HG03066 (cell line): ENCODE data around the gene GLS.
A peak's percentile ranks its signal among the peaks of the same experiment; 100 is the strongest.
"Not testable (repeated sequence)": the region's sequence is repeated elsewhere in the genome, so short reads cannot be mapped to it uniquely, and the experiment has no call there.

ENCODE experiments used
- ATAC-seq: cut with Tn5 transposase; IDR thresholded peaks from one replicate; pipeline ENCODE4 v1.9.1; 2021; ENCODE audit warnings: low read depth; ENCODE audit not compliant: unreplicated experiment

GLS gene

DNA sequence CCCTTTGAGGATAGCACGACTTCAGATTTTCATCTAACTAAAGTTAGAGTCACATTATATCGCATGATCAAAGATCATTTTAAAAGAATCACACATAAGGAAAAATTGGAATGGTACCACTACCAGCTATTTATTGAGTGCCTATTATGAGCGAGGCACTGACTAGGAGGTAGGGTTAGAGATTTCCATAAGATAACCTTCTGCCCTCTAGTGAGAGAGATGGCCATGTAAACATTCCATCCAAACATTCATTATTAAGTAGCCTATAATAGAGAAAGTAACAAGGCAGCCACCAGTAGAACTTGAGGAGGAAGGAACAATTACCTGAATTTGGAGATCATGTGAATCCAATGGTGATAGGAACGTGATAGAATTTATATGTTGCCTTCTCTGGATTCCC, 25.4 kb upstream of the GLS start:
- ATAC-seq: no peak

DNA sequence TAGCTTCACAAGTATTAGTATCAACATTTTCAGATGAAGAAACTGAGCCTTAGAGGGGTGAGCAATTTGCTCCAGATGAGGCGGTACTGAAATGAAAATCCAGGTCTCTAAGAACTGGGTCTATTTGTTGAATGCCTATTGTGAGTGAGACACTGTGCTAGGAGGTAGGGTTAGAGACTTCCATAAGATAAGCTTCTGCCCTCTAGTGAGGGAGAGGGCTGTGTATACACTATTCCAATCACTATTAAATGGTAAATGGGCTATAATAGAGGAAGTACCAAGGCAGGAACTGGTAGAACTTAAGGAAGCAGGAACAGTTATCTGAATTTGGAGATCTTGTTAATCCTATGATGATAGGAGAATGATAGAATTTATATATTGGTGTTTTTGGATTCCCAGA, 23.6 kb upstream of the GLS start:
- no peak for ATAC-seq

DNA sequence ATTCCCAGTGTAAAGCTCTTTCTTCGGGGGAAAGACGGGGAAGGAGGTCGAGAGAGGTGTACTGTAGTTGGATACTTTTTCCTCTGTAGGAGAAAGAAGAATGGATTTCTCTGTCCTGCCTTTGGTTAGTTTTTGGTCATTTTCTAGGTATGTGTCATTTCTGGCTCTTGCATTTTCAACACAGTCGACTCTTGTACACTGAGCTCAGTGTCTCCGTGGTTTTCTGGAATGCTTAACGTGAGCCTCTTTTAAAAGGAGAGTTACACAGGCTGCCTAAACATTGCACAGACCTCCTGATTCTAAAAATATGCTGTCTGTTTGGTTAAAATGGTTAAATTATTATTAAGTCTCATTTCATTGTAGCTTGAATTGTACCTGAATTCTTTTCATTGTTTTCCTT, 21.8 kb upstream of the GLS start:
- ATAC-seq: no peak

DNA sequence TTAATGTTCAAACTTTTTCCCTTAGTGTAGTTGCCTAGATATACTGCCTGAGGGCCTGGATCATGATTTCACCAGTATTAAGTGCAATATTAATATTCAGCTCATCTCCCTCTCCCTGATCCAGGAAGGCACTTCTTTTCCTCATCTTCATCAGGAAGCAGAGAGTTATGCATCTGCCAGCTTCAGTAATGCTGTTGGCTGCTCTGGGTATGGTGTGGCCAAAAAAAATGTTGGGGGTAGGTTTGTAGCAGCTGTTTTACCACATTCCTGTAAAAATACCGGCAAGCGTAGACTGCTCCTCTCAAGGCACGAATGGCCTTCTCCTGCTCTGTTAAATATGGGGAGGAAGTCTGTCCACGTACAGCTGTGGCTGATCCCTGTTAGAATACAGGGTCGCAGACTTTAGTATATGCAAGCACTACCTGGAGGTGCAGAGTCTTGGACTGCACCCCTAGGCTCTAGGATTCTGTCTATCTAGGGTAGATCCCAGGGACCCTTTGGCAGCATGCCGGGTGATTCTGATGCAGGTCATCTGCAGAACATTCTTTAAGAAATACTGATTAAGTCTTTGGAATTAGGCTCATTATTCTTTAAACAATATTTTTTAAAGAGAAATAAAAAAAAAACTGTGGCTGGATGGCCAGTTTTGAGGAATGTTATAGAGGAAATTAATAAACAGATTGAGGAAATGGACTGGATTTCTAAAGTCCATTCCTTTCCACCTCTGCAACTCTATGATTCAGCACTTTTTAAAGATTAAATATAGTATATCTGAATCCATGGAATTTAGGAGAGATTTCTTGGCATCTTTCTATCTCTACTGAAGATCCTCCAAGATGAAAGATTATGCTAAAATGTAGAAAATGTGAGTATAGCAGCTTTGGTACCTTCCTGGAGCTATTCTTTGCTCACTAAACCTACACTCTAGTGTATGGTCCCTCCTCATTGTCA, 21.0 kb upstream of the GLS start:
- ATAC-seq: no peak

DNA sequence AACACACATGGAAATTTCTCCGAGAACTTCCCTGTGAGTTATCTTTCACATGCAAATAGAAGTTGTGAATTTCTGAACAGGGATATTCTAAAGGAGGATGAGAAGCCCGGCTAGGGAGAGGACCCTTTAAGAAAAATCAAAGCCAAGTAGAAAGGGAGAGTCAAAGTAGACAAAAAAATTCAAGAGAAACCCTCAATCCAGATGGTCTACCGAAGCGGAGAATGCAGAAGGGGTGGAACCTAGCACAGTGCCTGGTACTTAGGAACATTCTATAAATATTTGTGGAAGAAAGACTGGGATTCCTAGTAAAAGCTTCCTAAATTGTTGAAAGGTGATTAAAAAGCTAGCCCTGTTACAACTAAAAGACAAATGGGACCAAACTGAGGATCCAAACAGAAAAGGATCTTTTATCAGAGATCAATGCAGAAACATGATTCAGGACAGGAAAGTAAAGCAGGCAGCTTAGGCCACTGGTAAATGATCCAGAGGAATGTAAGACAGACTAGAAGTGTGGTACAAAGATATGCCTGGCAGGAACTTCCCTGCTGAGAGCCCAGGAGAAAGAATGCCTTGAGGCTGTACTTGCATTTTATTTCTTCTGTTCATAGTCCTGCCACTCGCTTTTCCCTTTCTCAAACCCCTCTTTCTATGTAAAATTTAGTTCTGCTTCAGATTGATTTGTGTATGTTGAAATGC, 19.5 kb upstream of the GLS start:
- ATAC-seq: no peak

DNA sequence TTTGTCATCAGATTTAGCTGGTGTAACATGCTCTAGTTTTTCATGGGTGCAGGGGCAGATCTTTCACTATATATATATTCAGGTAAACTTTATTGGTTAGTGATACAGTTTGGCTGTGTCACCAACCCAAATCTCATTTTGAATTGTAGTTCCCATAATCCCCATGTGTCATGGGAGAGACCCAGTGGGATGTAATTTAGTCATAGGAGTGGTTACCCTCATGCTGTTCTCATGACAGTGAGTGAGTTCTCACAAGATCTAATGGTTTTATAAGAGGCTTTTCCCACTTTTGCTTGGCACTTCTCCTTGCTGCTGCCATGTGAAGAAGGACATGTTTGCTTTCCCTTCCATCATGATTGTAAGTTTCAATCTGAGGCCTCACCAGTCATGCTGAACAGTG, 18.5 kb upstream of the GLS start:
- not testable (repeated sequence) for ATAC-seq

DNA sequence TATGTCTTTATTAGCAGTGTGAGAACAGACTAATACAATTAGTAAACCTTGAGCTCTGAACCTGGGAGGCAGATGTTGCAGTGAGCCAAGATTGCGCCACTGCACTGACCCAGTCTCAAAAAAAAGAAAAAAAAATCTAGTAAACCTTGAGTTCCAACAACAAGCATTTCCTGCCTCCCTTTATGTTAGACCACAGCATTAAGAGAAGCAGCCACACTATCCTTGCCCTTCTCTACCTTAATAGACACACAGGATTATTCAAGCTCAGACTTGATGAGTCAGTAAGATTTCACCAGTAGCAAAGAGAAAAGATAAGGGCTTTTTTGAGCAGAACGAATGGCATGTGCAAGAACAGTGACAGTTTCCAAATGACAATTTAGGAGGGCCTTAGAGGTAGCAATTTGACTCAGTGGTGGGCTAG, 18.0 kb upstream of the GLS start:
- no peak for ATAC-seq

DNA sequence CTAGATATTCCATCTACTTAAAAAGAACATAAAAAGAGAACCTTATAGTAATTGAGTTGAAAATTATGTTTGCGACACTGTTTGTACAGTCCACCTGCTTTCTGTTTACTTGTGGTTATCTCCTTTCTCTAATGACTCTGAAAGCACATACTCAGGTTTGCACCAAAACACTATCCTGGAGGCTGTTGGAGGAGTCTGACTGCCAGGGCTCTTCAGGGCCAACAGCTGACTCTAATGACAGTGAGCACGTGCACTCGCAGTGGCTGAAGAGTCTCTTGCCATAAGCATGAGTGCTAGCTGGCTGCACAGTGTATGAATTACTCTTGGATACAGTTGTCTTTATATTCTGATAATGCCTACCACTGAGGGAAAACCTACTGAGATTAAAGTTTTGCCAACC, 16.7 kb upstream of the GLS start:
- ATAC-seq: no peak

DNA sequence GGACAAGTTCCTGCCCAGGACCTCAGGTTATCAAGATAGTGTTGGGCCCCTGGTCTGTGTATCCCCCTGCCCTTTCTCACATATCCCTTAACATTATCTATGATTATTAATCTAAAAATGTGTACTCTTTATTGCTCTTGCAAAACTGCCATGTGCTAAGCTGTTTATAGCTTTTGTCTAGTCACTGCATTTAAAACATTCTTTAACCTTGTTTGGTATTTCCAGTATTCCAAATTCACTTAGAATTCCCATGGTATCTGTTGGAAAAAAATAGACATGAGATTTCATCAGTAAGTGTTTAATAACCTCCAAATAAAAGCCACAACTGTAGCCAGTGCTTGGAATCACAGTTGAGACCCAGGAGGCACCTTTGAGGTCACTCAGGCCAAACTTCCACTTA, 16.2 kb upstream of the GLS start:
- ATAC-seq: no peak

DNA sequence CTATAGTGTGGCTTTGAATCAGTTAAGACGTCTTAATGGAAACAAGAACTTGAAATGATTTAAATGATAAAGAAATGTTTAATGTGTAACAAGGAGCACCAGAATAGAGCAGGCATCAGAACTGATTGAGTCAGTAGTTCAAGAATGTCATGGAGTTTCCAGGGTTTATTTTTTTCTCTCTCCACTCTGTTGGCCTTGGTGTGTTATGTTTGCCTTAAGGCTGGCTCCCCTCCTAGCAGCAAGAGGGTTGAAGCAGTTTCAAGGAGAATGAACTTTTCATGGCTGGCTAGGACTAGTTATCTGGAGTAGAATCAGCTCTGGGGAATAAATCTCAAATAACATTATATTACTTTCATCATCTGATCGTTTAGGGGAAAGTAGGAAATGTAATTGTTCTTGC, 13.4 kb upstream of the GLS start:
- no peak for ATAC-seq

DNA sequence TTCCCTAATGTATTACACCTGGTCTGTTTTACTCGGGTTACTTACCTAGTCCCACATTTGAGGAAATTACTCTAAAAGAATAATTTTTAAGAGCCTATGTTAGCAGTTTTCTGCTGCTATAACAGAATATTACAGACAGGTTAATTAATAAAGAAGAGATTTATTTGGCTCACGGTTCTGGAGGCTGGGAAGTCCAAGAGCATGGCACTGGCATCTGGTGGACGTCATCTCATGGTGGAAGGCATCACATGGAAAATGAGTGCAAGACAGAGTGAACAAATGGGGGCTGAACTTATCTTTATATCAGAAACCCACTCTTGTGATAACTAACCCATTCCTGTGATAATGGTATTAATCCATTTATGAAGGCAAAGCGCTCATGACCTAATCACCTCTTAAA, 12.8 kb upstream of the GLS start:
- no peak for ATAC-seq

DNA sequence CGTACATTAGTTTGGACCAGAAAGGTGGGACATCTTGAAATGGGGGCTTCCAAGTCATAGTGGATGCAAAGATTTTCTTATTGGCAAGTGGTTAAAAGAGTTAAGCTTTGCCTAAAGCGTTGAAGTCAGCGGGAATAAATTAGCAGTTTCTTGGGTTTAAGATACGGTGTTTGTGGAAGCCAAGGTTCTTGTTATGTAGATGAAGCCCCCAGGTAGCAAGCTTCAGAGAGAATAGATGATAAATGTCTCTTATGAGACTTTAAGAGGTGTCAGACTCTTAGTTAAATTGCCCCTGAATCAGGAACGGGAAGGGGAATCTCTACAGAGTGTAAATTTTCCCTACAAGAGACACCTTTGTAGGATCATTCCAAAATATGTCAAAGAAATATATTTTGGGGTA, 10.9 kb upstream of the GLS start:
- no peak for ATAC-seq

DNA sequence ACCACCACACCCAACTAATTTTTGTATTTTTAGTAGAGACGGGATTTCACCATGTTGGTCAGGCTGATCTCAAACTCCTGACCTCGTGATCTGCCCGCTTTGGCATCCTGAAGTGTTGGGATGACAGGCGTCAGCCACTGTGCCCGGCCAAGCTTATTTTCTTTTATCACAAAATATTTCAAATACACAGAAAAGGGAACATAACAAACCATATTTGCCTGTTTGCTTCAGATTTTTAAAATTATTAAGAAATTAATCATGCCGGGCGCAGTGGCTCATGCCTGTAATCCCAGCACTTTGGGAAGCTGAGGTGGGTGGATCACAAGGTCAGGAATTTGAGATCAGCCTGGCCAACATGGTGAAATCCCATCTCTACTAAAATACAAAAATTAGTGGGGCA, 7.2 kb upstream of the GLS start:
- not testable (repeated sequence) for ATAC-seq

DNA sequence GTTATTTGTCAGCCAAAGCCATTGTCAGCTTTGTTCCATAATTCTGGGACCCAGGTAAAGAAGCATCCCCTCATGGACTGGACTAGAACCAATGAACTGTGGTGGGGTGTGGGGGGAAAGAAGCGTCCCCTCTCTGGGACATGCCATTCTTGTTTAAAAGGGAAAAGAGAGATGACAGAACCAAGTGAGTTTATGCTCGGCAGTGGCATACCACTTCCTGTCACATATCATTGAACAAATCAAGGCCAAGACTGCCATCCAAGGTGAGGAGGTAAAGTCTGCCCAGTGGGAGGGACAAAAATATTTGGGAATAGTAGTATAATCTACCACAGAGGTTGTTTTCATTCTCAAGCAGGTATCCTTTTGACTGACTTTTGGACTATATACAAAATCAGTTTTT, 4.7 kb upstream of the GLS start:
- ATAC-seq: no peak

DNA sequence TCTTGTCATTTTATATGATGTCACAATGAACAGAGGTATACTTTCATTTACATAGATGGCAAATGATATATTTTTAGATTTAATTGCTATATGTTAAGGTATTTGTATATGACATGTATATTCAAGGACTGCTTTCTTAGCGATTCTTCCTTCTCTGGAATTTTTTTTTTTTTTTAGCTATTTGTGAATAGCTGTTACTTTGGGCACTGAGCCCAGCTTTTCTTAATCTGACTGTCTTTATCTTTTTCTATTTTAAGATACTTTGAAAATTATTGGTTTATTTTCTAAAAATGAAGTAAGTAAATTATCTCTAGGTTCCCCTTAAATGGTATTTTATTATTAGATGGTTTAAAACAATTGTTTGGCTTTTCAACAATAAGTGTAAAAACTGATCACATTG, 4.0 kb upstream of the GLS start:
- ATAC-seq: no peak

DNA sequence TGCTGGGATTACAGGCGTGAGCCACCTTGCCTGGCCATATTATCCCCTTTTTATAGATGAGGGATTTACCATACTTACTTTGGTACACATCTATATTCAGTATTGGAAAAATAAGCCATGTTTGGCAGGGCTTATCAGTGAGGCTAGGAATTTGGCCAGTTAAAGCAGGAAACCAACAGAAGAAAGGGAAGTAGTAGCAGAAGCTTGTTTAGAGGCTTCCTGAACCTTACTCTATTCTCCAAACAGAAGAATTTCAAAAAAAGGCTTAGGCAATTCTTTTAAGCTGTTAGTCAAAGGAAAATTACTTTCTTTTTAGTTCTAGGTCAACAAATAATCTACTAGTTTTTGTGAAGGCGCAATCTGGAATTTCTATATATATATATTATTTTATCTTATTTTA, 3.2 kb upstream of the GLS start:
- ATAC-seq: no peak

DNA sequence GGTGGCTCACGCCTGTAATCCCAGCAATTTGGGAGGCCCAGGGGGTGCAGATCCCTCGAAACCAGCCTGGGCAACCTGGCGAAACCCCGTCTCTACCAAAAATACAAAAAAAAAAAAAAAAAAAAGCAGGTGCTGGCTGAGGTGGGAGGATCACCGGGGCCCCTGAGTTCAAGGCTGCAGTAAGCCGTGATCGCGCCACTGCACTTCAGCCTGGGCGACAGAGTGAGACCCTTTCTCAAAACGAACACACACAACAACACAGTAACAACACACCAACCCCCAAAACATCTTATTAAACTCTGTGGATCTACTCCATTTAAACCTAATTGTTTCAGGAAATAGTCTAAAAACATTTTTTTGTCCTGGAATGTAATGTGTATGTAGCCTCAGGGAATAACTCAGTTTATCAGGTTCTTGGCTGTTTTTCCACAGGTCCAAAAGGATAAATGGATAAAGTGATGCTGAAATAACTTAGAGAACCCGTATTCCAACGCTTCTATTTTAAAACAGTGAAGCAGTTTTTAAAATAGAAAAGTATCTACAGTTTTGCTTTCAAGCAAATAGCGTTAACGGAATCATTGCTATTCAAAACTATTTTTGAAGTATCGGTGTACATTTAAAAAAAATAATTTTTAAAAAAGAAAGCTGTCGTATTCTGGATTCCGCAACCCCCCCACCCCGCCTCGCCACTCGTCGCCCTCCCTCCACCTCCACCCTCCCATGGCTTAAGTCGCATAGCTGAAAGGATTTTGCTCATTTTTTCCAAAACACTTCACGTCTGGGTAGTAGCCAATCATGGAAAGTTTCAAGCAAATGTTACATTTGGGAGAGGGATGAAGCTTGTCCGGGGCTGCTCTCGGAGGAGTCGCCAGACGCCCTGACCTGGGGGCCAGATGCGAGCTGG, 895 bp upstream of the GLS start:
- peak; percentile 1 for ATAC-seq

DNA sequence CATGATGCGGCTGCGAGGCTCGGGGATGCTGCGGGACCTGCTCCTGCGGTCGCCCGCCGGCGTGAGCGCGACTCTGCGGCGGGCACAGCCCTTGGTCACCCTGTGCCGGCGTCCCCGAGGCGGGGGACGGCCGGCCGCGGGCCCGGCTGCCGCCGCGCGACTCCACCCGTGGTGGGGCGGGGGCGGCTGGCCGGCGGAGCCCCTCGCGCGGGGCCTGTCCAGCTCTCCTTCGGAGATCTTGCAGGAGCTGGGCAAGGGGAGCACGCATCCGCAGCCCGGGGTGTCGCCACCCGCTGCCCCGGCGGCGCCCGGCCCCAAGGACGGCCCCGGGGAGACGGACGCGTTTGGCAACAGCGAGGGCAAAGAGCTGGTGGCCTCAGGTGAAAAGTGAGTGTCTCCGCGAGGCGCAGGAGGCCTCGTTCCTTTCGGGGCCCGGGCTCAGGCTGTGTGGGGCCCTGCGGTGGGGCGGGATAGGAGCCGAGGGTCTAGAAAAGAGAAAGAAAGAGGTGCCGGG, 520 bp downstream of the GLS start:
- ATAC-seq: peak; percentile 3

DNA sequence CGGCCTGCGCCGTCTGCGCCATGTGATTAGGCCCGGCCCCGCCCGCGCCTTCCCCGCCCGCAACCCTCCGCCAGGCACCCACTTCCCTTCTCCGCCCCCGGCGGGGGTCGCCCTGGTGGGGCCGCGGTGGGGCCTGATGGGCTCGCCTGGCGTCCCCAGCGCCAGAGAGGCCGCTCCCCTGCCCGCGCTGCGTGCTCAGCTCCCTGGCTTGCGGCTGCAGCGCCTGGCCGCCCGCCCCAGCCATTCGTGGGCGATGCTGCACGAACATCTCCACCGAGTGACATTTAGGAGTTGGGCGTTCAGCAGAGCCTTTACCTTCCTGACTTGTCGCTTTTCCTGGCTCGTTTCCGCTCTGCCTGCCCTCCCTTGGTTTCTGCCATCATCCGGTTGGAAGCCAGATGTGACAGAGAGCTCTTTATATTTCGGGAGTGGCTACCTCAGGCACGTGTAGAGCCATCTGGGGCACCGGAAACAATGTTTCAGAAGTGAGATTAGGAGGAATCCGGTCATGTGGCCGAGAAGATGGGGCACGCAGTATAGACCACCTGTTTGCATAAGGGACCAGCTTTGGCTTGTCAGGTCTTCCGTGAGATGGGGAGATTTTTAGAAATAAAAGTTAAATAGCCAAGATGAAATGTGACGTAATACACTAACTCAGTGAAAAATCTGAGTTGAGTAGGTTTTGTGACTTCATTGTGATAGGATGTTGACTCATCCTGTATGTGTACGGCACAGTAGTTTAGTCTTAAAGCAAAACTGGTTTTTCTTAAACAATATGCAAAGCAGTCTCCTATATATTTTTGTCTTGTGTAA, 1.2 kb downstream of the GLS start:
- ATAC-seq: peak; percentile 51

DNA sequence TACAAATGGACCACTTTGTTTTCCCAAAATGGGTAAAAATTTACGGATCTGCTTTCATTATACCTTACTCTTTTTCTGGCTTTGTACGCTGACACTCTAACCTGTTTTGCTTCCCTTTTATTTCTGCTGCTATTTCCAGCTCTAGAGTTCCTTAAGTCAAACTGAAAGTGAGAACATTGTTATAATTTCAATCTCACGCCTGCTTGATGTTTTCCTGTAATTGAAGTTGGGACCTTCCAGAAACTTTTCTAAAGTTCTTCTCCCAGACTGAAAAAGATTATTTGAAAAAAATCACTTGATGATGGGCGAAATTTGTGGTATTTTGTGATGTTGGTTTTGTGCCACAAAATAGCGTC, 1.8 kb downstream of the GLS start:
- ATAC-seq: no peak
